Measurements from ENCODE around the gene HLA-E.
"Not testable (repeated sequence)": the region's sequence is repeated elsewhere in the genome, so short reads cannot be mapped to it uniquely, and the experiment has no call there.

Gene HLA-E

GRCh38 chr6:30489081-30490025 is at the start of gene HLA-E:
Gene HLA-E (plus strand): TSS chr6:30489509. CDS start chr6:30489532, 23 bp downstream.
- peak; percentile 99 for DNase-seq

- peak; percentile 65 for DNase-seq
Measured at GRCh38 chr6:30441171-30441570, 48.1 kb upstream of the HLA-E start.

GRCh38 chr6:30443657-30444450 is 45.5 kb upstream of the HLA-E start:
- no peak for DNase-seq

GRCh38 chr6:30444451-30444742 is 44.9 kb upstream of the HLA-E start:
- DNase-seq: no peak

- DNase-seq: no peak
Measured at GRCh38 chr6:30446259-30446658, 43.0 kb upstream of the HLA-E start.

- peak; percentile 45 for DNase-seq
Measured at GRCh38 chr6:30447237-30447636, 42.1 kb upstream of the HLA-E start.

- DNase-seq: no peak
Measured at GRCh38 chr6:30450548-30450908, 38.8 kb upstream of the HLA-E start.

- peak; percentile 42 for DNase-seq
Measured at GRCh38 chr6:30450909-30451841, 38.1 kb upstream of the HLA-E start.

- DNase-seq: peak; percentile 36
Measured at GRCh38 chr6:30452736-30453507, 36.4 kb upstream of the HLA-E start.

GRCh38 chr6:30453508-30454116 is 35.7 kb upstream of the HLA-E start:
- peak; percentile 93 for DNase-seq

- DNase-seq: no peak
Measured at GRCh38 chr6:30459145-30459544, 30.2 kb upstream of the HLA-E start.

- no peak for DNase-seq
Measured at GRCh38 chr6:30461055-30461454, 28.3 kb upstream of the HLA-E start.

GRCh38 chr6:30462482-30462881 is 26.8 kb upstream of the HLA-E start:
- DNase-seq: no peak

GRCh38 chr6:30463242-30463641 is 26.1 kb upstream of the HLA-E start:
- no peak for DNase-seq

GRCh38 chr6:30463651-30464618 is 25.4 kb upstream of the HLA-E start:
- DNase-seq: peak; percentile 58

- DNase-seq: no peak
Measured at GRCh38 chr6:30465595-30466306, 23.6 kb upstream of the HLA-E start.

- no peak for DNase-seq
Measured at GRCh38 chr6:30470968-30471367, 18.3 kb upstream of the HLA-E start.

- DNase-seq: not testable (repeated sequence)
Measured at GRCh38 chr6:30475116-30475515, 14.2 kb upstream of the HLA-E start.

- DNase-seq: peak; percentile 27
Measured at GRCh38 chr6:30480536-30481156, 8.7 kb upstream of the HLA-E start.

Measured in DMS53 (cell line).